ENCODE results near the gene PDS5A. TPM values are rescaled to one million over a fixed set of nuclear protein-coding genes. Genes with fewer than 3 reads are reported as not detected.

The PDS5A gene
- total and polyA plus RNA-seq, 2 donors from 2014 or later = 13.1 to 59.8 TPM

- Histone ChIP-seq H3K9me3 (ENCODE audit: control insufficient read depth in 2 of 3, insufficient read depth in 1 of 3, low read length in 3 of 3) (no peaks in the 10 kb centered on the region), H3K4me3 (ENCODE audit: low read length in 3 of 3) (no peak overlapping the region), H3K9ac (ENCODE audit: low read length in 3 of 3) (no peak overlapping the region), H3K27ac (ENCODE audit: low read depth in 2 of 2, low read length in 2 of 2) (no peak overlapping the region), H3K36me3 (ENCODE audit: control insufficient read depth in 2 of 3, insufficient read depth in 3 of 3, low read length in 3 of 3) (no peaks in the 10 kb centered on the region), H3K4me1 (ENCODE audit: control insufficient read depth in 2 of 3, insufficient read depth in 2 of 3, low read depth in 1 of 3, low read length in 3 of 3) (no peaks in the 10 kb centered on the region), H3K27me3 (ENCODE audit: control insufficient read depth, insufficient read depth, low read length) (no peaks in the 10 kb centered on the region)
- intact Hi-C loops (cut with DNase I) = no loop called here
- FAIRE-seq (no peak), DNase-seq (no peak)
- no peak for TF ChIP-seq CTCF (IDR thresholded peaks at IDR 0.05; ENCODE audit: borderline replicate concordance, extremely low read depth, insufficient read depth)
These were observed 155.8 kb downstream of the PDS5A start for GRCh38 chr4:39821951-39822350.

GRCh38 chr4:39820186-39820585 is 157.5 kb downstream of the PDS5A start:
- DNase-seq = peak in 2 of 5 donors; percentile 59 to 68

GRCh38 chr4:39818646-39819045 is 159.1 kb downstream of the PDS5A start:
- intact Hi-C loops (cut with DNase I) = no loop called here

More at GRCh38 chr4:39820186-39820585, 157.5 kb downstream of the PDS5A start:
- H3K27me3 ChIP-seq (ENCODE audit: control insufficient read depth, insufficient read depth, low read length) = no peaks in the 10 kb centered on the region
- H3K36me3 ChIP-seq (ENCODE audit: control insufficient read depth in 2 of 3, insufficient read depth in 3 of 3, low read length in 3 of 3) = no peaks in the 10 kb centered on the region
- intact Hi-C loops (cut with DNase I) = no loop called here
- no peak for TF ChIP-seq CTCF (IDR thresholded peaks at IDR 0.05; ENCODE audit: borderline replicate concordance, extremely low read depth, insufficient read depth)
- H3K9ac ChIP-seq (ENCODE audit: low read length in 3 of 3) = no peak overlapping the region
- no peaks in the 10 kb centered on the region for H3K4me1 ChIP-seq (ENCODE audit: control insufficient read depth in 2 of 3, insufficient read depth in 2 of 3, low read depth in 1 of 3, low read length in 3 of 3)
- H3K27ac ChIP-seq (ENCODE audit: low read depth in 2 of 2, low read length in 2 of 2) = no peak overlapping the region
- H3K9me3 ChIP-seq (ENCODE audit: control insufficient read depth in 2 of 3, insufficient read depth in 1 of 3, low read length in 3 of 3) = no peaks in the 10 kb centered on the region
- H3K4me3 ChIP-seq (ENCODE audit: low read length in 3 of 3) = no peak overlapping the region
- FAIRE-seq = no peak

More at GRCh38 chr4:39818646-39819045, 159.1 kb downstream of the PDS5A start:
- H3K9me3 ChIP-seq (ENCODE audit: control insufficient read depth in 2 of 3, insufficient read depth in 1 of 3, low read length in 3 of 3) = no peaks in the 10 kb centered on the region
- DNase-seq = no peak
- H3K27ac ChIP-seq (ENCODE audit: low read depth in 2 of 2, low read length in 2 of 2) = no peak overlapping the region
- H3K27me3 ChIP-seq (ENCODE audit: control insufficient read depth, insufficient read depth, low read length) = no peaks in the 10 kb centered on the region
- no peak overlapping the region for H3K4me3 ChIP-seq (ENCODE audit: low read length in 3 of 3)
- no peak for TF ChIP-seq CTCF (IDR thresholded peaks at IDR 0.05; ENCODE audit: borderline replicate concordance, extremely low read depth, insufficient read depth)
- H3K9ac ChIP-seq (ENCODE audit: low read length in 3 of 3) = no peak overlapping the region
- FAIRE-seq = no peak
- no peaks in the 10 kb centered on the region for H3K36me3 ChIP-seq (ENCODE audit: control insufficient read depth in 2 of 3, insufficient read depth in 3 of 3, low read length in 3 of 3)
- H3K4me1 ChIP-seq (ENCODE audit: control insufficient read depth in 2 of 3, insufficient read depth in 2 of 3, low read depth in 1 of 3, low read length in 3 of 3) = no peaks in the 10 kb centered on the region

Measured in kidney (tissue), 14 donors.